Keratinocyte (primary cell): ENCODE measurements around the gene ERGIC1. TPM values are rescaled to one million over a fixed set of nuclear protein-coding genes. Genes with fewer than 3 reads are reported as not detected.

Experiments
- DNase-seq: peaks from one replicate; pipeline ENCODE4 v3.0.0-alpha.2; 2011; ENCODE audit warnings: low read depth, missing footprints, low spot score
- FAIRE-seq: peaks from 2 replicates; lab custom pipeline; 2011; peaks lifted over from hg19 to GRCh38; lab: Jason Lieb, UNC
- H2AFZ ChIP-seq: 2 replicates; pipeline ENCODE4 v1.6.0; 2012; ENCODE audit warnings: low read length, control low read depth, inconsistent platforms; ENCODE audit not compliant: control insufficient read depth
- H3K27ac ChIP-seq: 2 replicates; pipeline ENCODE4 v1.5.1; 2011; ENCODE audit warnings: low read length; ENCODE audit not compliant: control insufficient read depth, insufficient read depth
- H3K27me3 ChIP-seq: 3 replicates; pipeline ENCODE4 v1.6.0; 2011; ENCODE audit warnings: low read length; ENCODE audit not compliant: control insufficient read depth, insufficient read depth; ENCODE audit errors: extremely low read depth
- H3K36me3 ChIP-seq, 2 experiments: 2 replicates in 1 of 2; 3 replicates in 1 of 2; pipeline ENCODE4 v1.5.1; 2011; ENCODE audit warnings: low read length in 2 of 2, mild to moderate bottlenecking in 1 of 2; ENCODE audit not compliant: control insufficient read depth in 2 of 2, insufficient read depth in 2 of 2; ENCODE audit errors: extremely low read depth in 1 of 2
- H3K4me1 ChIP-seq: 3 replicates; pipeline ENCODE4 v1.5.1; 2011; ENCODE audit warnings: low read length; ENCODE audit not compliant: control insufficient read depth, insufficient read depth; ENCODE audit errors: extremely low read depth
- H3K4me2 ChIP-seq: 3 replicates; pipeline ENCODE4 v1.6.0; 2011; ENCODE audit warnings: low read depth, low read length; ENCODE audit not compliant: control insufficient read depth, insufficient read depth; ENCODE audit errors: extremely low read depth
- H3K4me3 ChIP-seq, 3 experiments: fragments of 200-600 bp in 1 of 3; sonication (generic) in 1 of 3; 2 replicates in 2 of 3; 3 replicates in 1 of 3; pipeline ENCODE4 v1.5.1; 2011 to 2016; ENCODE audit warnings: low read length in 3 of 3, mild to moderate bottlenecking in 3 of 3, control low read depth in 2 of 3, inconsistent platforms in 1 of 3, low read depth in 1 of 3, mixed read lengths in 1 of 3, mixed run types in 1 of 3, moderate library complexity in 1 of 3; ENCODE audit not compliant: control insufficient read depth in 2 of 3, insufficient read depth in 2 of 3; ENCODE audit errors: extremely low read depth in 1 of 3
- H3K79me2 ChIP-seq: 2 replicates; pipeline ENCODE4 v1.6.0; 2012; ENCODE audit warnings: low read length; ENCODE audit not compliant: control insufficient read depth, insufficient read depth
- H3K9ac ChIP-seq: 3 replicates; pipeline ENCODE4 v1.6.0; 2011; ENCODE audit warnings: low read length; ENCODE audit not compliant: control insufficient read depth, insufficient read depth; ENCODE audit errors: extremely low read depth
- H3K9me1 ChIP-seq: 3 replicates; pipeline ENCODE4 v1.6.0; 2011; ENCODE audit warnings: low read length; ENCODE audit not compliant: control insufficient read depth, insufficient read depth; ENCODE audit errors: extremely low read depth
- H3K9me3 ChIP-seq: 2 replicates; pipeline ENCODE4 v1.5.1; 2012; ENCODE audit warnings: low read depth, low read length; ENCODE audit not compliant: control insufficient read depth
- H4K20me1 ChIP-seq: 3 replicates; pipeline ENCODE4 v1.6.0; 2011; ENCODE audit warnings: low read length; ENCODE audit not compliant: control insufficient read depth, insufficient read depth; ENCODE audit errors: extremely low read depth
- EZH2 ChIP-seq: IDR thresholded peaks from one replicate; pipeline ENCODE4 v1.6.1; 2012; ENCODE audit warnings: inconsistent platforms, mild to moderate bottlenecking, low read length, moderate library complexity
- dilution Hi-C: fragments of 300-500 bp; cut with MboI; formaldehyde crosslinking; loops from one replicate; pipeline ENCODE4 v1.7.0; 2020; ENCODE audit warnings: low sequenced_read_pairs; ENCODE audit not compliant: extremely low pct_ligation_motif_present
- polyA plus RNA-seq, 5 experiments: library from polyadenylated mRNA; depleted of rRNA in 3 of 5; stranded (reverse) in 3 of 5; stranded (forward) in 1 of 5; unstranded in 1 of 5; fragments of >200 nt; gene quantifications; 1 replicate in 1 of 5; 2 replicates in 3 of 5; 3 replicates in 1 of 5; pipeline versions ENCODE4 v1.2.1 to v1.2.3, GENCODE V29; 2011 to 2012; ENCODE audit warnings: missing spikeins in 2 of 5, low read depth in 1 of 5, low replicate concordance in 1 of 5
- TF ChIP-seq, protein P1 (sequence below), 3 experiments: IDR thresholded peaks in 1 of 3; conservative IDR thresholded peaks in 1 of 3; optimal IDR thresholded peaks in 1 of 3; 2 replicates in 2 of 3; 3 replicates in 1 of 3; pipeline versions ENCODE3 to v1.5.1; 2011; ENCODE audit warnings: low read length in 3 of 3, mild to moderate bottlenecking in 3 of 3, moderate library complexity in 2 of 3, control low read depth in 1 of 3, inconsistent platforms in 1 of 3; ENCODE audit not compliant: insufficient read depth in 2 of 3; ENCODE audit errors: extremely low read depth in 1 of 3

ERGIC1 gene
- polyA plus RNA-seq, 1 donor (not counting 4 experiments of a cell fraction or from before 2014, with no cell fraction given): 93.4 TPM

- TF ChIP-seq, protein P1, sequence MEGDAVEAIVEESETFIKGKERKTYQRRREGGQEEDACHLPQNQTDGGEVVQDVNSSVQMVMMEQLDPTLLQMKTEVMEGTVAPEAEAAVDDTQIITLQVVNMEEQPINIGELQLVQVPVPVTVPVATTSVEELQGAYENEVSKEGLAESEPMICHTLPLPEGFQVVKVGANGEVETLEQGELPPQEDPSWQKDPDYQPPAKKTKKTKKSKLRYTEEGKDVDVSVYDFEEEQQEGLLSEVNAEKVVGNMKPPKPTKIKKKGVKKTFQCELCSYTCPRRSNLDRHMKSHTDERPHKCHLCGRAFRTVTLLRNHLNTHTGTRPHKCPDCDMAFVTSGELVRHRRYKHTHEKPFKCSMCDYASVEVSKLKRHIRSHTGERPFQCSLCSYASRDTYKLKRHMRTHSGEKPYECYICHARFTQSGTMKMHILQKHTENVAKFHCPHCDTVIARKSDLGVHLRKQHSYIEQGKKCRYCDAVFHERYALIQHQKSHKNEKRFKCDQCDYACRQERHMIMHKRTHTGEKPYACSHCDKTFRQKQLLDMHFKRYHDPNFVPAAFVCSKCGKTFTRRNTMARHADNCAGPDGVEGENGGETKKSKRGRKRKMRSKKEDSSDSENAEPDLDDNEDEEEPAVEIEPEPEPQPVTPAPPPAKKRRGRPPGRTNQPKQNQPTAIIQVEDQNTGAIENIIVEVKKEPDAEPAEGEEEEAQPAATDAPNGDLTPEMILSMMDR (optimal IDR thresholded peaks at IDR 0.05 in 1 of 3, IDR thresholded peaks at IDR 0.05 in 1 of 3, conservative IDR thresholded peaks at IDR 0.05 in 1 of 3; ENCODE audit: extremely low read depth in 1 of 3, insufficient read depth in 2 of 3, low read length in 3 of 3): no peak
- no peak for TF ChIP-seq EZH2
- Histone ChIP-seq H3K36me3 (peaks cover 8 to 18% of the 10 kb centered on the region in 2 experiments), H3K4me1 (peaks cover 62% of the 10 kb centered on the region), H3K9me3 (no peaks in the 10 kb centered on the region), H3K27ac (peak overlapping the region; percentile 89), H3K4me2 (no peak overlapping the region), H3K27me3 (no peaks in the 10 kb centered on the region), H3K9me1 (no peaks in the 10 kb centered on the region), H2AFZ (no peak overlapping the region), H3K4me3 (no peak overlapping the region), H4K20me1 (no peaks in the 10 kb centered on the region), H3K9ac (peak overlapping the region; percentile 64), H3K79me2 (no peaks in the 10 kb centered on the region)
- dilution Hi-C loops: no loop called here
- FAIRE-seq (no peak), DNase-seq (no peak)
These were observed 67.1 kb downstream of the ERGIC1 start for GRCh38 chr5:172901012-172901780.

DNA sequence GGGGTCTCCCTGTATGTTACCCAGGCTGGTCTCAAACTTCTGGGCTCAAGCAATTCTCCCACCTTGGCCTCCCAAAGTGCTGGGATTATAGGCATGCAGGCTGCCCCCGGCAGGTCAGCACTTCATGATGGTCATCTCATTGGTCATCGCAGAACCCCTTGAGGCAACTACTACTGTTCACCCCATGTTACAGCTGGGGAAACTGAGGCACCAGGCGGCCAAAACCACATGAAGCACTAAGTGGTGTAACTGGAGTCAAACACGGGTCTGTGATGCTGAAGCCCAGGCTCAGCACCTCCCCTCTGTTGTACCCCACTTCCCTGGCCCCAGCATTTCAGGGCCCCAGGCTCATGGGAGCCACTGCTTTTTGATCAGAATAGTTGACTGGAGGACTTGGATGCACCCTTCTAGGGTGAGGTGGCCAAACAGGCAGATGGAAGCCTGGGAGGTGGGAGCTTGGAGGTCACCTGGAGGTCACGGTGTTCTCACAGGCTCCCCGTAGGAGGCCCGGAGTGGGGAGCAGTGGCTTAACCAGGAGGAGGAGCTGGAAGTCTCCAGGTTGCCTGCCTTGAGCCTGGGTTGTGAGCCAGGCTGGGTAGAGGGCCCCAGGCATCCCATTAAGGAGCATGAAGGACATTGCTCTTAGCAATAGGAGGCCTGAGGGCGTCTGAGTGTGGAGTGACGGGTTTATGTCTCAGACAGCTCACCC lies 67.9 kb downstream of the ERGIC1 start:
- TF ChIP-seq EZH2: no peak
- TF ChIP-seq, protein P1 (optimal IDR thresholded peaks at IDR 0.05 in 1 of 3, IDR thresholded peaks at IDR 0.05 in 1 of 3, conservative IDR thresholded peaks at IDR 0.05 in 1 of 3; ENCODE audit: extremely low read depth in 1 of 3, insufficient read depth in 2 of 3, low read length in 3 of 3): no peak
- H3K36me3 ChIP-seq: peaks cover 6 to 18% of the 10 kb centered on the region in 2 experiments
- H2AFZ ChIP-seq: no peak overlapping the region
- peak overlapping the region; percentile 89 for H3K27ac ChIP-seq
- no peaks in the 10 kb centered on the region for H3K27me3 ChIP-seq
- H3K9me3 ChIP-seq: no peaks in the 10 kb centered on the region
- H4K20me1 ChIP-seq: no peaks in the 10 kb centered on the region
- no peak for DNase-seq
- H3K4me2 ChIP-seq: no peak overlapping the region
- H3K9me1 ChIP-seq: no peaks in the 10 kb centered on the region
- dilution Hi-C loops: no loop called here
- peak overlapping the region; percentile 35 for H3K9ac ChIP-seq
- H3K4me3 ChIP-seq: no peak overlapping the region
- no peaks in the 10 kb centered on the region for H3K79me2 ChIP-seq
- no peak for FAIRE-seq
- H3K4me1 ChIP-seq: peaks cover 62% of the 10 kb centered on the region
